Testis (tissue), 2 donors: ENCODE measurements around the gene ADRM1.

ENCODE experiments used
- CTCF ChIP-seq, 3 experiments: fragments of 450-650 bp in 2 of 3; fragments of 200-600 bp in 1 of 3; sonication (generic) in 1 of 3; IDR thresholded peaks; one replicate each; pipeline ENCODE4 v1.5.1; 2016 to 2019; ENCODE audit warnings: antibody characterized with exemption in 3 of 3, mild to moderate bottlenecking in 2 of 3, moderate library complexity in 1 of 3
- POLR2A ChIP-seq: fragments of 450-650 bp; IDR thresholded peaks from one replicate; pipeline ENCODE4 v1.6.1; 2017; ENCODE audit warnings: antibody characterized with exemption, mild to moderate bottlenecking, moderate library complexity

DNA sequence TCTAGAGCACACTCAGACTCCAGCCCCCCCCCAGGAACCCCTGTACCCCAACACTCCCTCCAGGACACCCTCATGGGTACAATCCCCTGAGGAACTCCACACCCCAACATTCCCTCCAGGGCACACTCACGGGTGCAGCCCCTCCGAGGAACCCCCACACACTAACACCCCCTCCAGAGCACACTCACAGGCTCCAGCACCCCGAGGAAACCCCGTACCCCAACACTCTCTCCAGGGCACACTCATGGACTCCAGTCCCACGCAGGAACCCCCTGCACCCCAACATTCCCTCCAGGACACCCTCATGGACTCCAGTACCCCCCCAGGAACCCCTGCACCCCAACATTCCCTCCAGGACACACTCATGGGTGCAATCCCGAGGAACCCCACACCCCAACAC, 32.7 kb downstream of the ADRM1 start:
- TF ChIP-seq POLR2A: no peak
- no peak for TF ChIP-seq CTCF (IDR thresholded peaks at IDR 0.05)
